ENCODE measurements around the gene NAXD.
A peak's percentile ranks its signal among the peaks of the same experiment; 100 is the strongest.

The NAXD gene

GRCh38 chr13:110651726-110652230, 36.4 kb downstream of the NAXD start:
- Histone ChIP-seq H3K36me3 (peaks cover 83% of the 10 kb centered on the region), H3K4me1 (ENCODE audit: control insufficient read depth in 1 of 2, insufficient read depth in 1 of 2, low read depth in 1 of 2, low read length in 1 of 2) (no peaks in the 10 kb centered on the region), H3K4me3 (ENCODE audit: low read depth in 1 of 2, low read length in 1 of 2) (no peak overlapping the region), H3K27ac (peak overlapping the region; percentile 46), H3K9me3 (no peaks in the 10 kb centered on the region), H3K27me3 (no peaks in the 10 kb centered on the region)
- TF ChIP-seq CTCF (IDR thresholded peaks at IDR 0.05), result no peak

DNA sequence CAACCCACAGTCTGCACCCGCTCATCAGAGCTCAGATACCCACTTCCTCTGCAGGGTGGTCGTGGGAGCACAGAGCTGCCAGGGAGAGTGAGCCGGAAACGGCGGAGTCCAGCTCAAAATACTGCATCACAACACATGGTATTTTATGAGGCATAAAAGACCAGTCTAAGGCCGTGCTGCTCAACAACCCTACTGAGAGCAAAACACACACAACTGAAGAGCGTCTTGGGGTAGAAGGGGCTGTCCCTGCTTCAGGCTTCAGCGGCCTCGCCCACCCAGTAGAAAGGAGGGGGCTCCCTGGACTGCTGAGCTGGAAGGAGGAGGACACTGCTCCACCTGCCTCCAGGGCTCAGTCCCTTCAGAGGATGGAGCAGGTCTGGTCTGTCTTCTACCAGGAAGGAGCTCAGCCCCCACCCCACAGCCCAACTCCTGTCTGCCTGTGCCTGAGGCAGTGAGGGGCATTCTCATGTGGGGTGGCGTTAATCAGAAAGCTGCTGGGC, 36.9 kb downstream of the NAXD start:
- peaks cover 3 to 5% of the 10 kb centered on the region in 2 experiments for H3K4me1 ChIP-seq (ENCODE audit: control insufficient read depth in 1 of 2, insufficient read depth in 1 of 2, low read depth in 1 of 2, low read length in 1 of 2)
- H3K4me3 ChIP-seq (ENCODE audit: low read depth in 1 of 2, low read length in 1 of 2), result no peak overlapping the region
- no peak for TF ChIP-seq CTCF (IDR thresholded peaks at IDR 0.05)
- H3K36me3 ChIP-seq, result peaks cover 78% of the 10 kb centered on the region
- H3K27ac ChIP-seq, result no peak overlapping the region
- H3K27me3 ChIP-seq, result no peaks in the 10 kb centered on the region
- H3K9me3 ChIP-seq, result no peaks in the 10 kb centered on the region

- H3K9me3 ChIP-seq, result no peaks in the 10 kb centered on the region
- no peak overlapping the region for H3K4me3 ChIP-seq (ENCODE audit: low read depth in 1 of 2, low read length in 1 of 2)
- peaks cover 74% of the 10 kb centered on the region for H3K36me3 ChIP-seq
- peaks cover 8 to 10% of the 10 kb centered on the region in 2 experiments for H3K4me1 ChIP-seq (ENCODE audit: control insufficient read depth in 1 of 2, insufficient read depth in 1 of 2, low read depth in 1 of 2, low read length in 1 of 2)
- H3K27me3 ChIP-seq, result no peaks in the 10 kb centered on the region
- no peak overlapping the region for H3K27ac ChIP-seq
- no peak for TF ChIP-seq CTCF (IDR thresholded peaks at IDR 0.05)
These were observed 37.4 kb downstream of the NAXD start for GRCh38 chr13:110652764-110653163.

- no peak overlapping the region for H3K27ac ChIP-seq
- no peaks in the 10 kb centered on the region for H3K9me3 ChIP-seq
- peaks cover 68% of the 10 kb centered on the region for H3K36me3 ChIP-seq
- no peak for TF ChIP-seq CTCF (IDR thresholded peaks at IDR 0.05)
- H3K27me3 ChIP-seq, result no peaks in the 10 kb centered on the region
- no peak overlapping the region for H3K4me3 ChIP-seq (ENCODE audit: low read depth in 1 of 2, low read length in 1 of 2)
- H3K4me1 ChIP-seq (ENCODE audit: control insufficient read depth in 1 of 2, insufficient read depth in 1 of 2, low read depth in 1 of 2, low read length in 1 of 2), result peaks cover 13 to 15% of the 10 kb centered on the region in 2 experiments
These were observed 37.9 kb downstream of the NAXD start for GRCh38 chr13:110653271-110653670.

DNA sequence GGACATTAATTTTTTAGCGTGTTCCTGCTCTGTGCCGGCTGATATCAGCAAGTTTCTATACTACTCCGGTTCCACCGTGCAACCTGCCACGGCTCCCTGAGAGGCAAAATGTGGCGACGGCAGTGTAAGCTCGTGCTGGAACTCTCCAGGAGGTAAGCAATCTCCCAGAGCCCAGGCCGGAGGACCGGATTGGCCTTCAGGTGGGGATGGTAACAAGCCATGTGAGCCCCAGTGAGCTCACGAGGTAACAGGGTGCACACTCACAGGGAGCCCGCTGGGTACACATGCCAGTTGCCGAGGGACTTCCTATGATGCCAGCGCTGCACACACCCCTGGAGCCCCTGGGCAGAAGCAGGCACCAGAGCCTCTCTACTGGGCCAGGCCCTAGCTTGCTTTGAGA, 38.5 kb downstream of the NAXD start:
- Histone ChIP-seq H3K27me3 (no peaks in the 10 kb centered on the region), H3K4me3 (ENCODE audit: low read depth in 1 of 2, low read length in 1 of 2) (no peak overlapping the region), H3K4me1 (ENCODE audit: control insufficient read depth in 1 of 2, insufficient read depth in 1 of 2, low read depth in 1 of 2, low read length in 1 of 2) (peaks cover 19 to 20% of the 10 kb centered on the region in 2 experiments), H3K27ac (no peak overlapping the region), H3K9me3 (no peaks in the 10 kb centered on the region), H3K36me3 (peaks cover 63% of the 10 kb centered on the region)
- TF ChIP-seq CTCF (IDR thresholded peaks at IDR 0.05), result no peak
